GM21447 (cell line): Measurements from ENCODE around the gene TMEM250.

Experiments used
- ATAC-seq: cut with Tn5 transposase; IDR thresholded peaks from one replicate; pipeline ENCODE4 v1.9.1; 2021; ENCODE audit not compliant: unreplicated experiment

TMEM250 gene

DNA sequence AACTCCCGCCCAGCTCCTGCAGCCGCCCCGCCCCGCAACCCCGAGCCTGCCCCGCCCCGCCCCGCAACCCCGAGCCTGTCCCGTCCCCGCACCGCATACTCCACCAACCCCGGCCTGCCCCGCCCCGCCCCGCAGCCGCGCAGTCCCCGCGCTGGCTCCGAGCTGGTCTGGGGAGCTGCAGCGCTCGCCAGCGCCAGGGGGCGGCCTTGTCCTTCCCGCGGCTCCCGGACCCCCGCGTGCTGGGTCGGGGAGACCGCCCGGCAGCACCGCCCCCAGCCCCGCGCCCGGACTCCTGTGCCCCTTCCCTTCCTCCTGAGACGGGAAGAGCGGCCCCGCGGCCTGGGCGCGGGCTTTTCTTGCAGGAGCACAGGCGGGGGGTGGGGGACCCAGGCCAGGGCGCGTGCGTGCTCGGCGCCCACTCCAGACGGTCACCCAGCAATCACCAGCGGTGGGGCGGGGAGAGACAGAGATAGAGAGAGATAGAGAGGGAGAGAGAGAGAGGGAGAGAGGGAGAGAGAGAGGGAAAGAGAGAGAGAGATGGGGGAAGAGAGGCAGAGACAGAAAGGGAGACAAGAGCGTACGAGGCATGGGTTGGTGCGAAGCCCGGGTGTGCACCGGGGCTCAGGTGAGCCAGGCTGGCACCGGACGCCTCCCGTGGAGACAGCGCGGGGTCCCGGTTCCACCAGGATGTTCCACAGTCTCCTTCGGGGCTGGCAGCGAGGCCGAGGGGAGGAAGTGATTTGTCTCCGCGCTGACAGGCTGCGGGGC, 14.7 kb upstream of the TMEM250 start:
- no peak for ATAC-seq

- no peak for ATAC-seq
Observed at GRCh38 chr9:136132512-136133050, 13.9 kb upstream of the TMEM250 start.

DNA sequence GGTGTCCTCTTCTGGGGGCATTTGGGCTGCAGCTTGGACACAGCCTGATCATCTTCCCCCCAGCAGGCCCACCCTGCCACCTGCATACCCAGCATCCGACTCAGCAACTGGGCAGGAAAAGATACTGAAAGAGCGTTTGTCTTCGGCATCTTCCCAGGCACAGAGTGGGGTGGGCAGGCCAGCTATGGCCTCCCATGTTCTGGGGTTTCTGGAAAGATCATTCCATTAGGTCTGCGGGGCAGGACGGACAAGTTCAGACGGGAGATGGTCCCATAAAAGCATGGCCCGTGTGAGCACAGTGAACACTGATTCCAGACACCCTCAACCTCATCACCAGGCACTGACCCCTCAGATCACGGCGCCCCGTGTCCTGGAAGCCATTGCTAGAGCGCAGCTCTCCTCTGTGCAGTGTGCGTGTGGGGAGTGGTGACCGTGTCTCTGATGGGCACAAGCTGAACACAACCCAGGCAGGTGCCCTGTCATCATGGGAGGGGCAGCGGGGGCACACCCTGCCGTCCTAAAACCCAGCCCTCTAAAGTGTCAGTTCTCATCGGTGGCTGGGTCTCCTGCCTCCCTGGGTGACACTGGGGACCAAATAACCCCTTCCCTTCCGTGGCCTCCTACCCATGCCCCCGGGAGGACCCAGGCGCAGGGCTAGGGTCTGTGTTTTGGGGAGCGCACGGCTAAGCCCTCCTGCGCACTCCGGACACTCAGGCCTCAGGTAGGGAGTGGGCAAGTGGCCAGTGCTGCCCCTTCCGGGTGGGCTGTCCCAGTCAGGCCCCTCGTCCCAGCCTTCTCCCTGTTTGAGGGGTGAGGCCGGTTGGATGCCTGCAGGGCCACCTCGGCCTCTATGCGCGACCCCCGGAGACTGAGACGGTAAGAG, 13.2 kb upstream of the TMEM250 start:
- no peak for ATAC-seq

- no peak for ATAC-seq
Observed at GRCh38 chr9:136129176-136129575, 10.5 kb upstream of the TMEM250 start.

GRCh38 chr9:136128436-136128835, 9.8 kb upstream of the TMEM250 start:
- ATAC-seq, result no peak

- ATAC-seq, result no peak
Observed at GRCh38 chr9:136127313-136127712, 8.6 kb upstream of the TMEM250 start.

- ATAC-seq, result no peak
Observed at GRCh38 chr9:136124976-136125692, 6.5 kb upstream of the TMEM250 start.

- no peak for ATAC-seq
Observed at GRCh38 chr9:136122425-136123383, 4.0 kb upstream of the TMEM250 start.

- no peak for ATAC-seq
Observed at GRCh38 chr9:136121801-136122200, 3.1 kb upstream of the TMEM250 start.

GRCh38 chr9:136120438-136120844, 1.8 kb upstream of the TMEM250 start:
- ATAC-seq, result no peak

DNA sequence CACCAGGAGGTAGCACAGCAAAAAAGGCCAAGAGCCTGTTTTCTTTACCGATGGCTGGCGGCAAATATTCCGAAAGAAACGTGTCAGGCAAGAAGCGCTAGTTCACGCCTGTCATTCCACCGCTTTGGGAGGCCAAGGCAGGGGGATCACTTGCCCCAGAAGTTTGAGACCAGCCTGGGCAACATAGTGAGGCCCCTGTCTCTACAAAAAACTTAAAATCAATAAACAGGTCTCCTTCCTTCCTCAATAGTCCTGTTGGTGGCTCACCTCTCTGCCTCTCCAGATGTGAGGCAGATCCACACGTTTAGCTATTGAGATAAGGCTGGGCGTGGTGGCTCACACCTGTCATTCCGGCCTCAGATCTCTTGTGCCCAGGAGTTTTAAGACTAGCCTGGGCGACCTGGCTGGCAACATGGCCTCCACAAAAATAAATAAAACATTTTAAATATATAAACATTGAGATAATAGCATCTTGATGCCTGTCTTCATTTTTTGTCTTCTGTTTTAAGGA, 1.3 kb upstream of the TMEM250 start:
- no peak for ATAC-seq

GRCh38 chr9:136119061-136119882, 597 bp upstream of the TMEM250 start:
- ATAC-seq, result peak; percentile 8

GRCh38 chr9:136117916-136118319, 757 bp downstream of the TMEM250 start:
- peak; percentile 3 for ATAC-seq

DNA sequence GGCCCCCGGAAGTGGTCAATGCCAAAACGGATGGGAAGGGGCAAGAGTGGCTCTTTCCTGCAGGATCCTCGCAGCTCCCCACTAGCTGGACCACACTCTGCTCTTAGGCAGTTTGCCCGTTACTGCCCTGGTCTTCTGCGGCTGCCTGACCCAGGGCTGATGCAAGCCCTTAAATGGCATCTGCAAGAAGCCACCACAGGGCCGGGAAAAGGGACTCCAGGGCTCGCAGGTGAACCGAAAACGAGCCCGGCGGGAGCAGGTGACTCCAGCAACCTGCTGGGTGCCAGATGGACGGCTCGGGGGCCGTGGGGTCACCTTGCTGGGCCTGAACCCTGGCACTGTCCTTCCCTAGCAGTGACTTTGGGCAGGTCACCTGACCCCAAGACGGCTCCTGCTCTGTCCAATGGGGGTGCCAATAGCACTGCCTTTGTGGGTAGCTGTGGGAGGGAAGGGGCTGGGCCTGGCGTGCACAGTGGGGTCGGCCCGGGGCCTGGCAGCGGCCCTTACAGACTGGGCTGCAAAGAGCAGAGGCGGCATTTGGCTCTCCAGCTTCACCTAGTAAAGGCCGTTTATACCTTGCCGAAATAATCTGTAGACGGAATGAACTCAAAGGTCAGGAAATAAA, 1.3 kb downstream of the TMEM250 start:
- ATAC-seq, result no peak

GRCh38 chr9:136116360-136117098, 2.1 kb downstream of the TMEM250 start:
- no peak for ATAC-seq

DNA sequence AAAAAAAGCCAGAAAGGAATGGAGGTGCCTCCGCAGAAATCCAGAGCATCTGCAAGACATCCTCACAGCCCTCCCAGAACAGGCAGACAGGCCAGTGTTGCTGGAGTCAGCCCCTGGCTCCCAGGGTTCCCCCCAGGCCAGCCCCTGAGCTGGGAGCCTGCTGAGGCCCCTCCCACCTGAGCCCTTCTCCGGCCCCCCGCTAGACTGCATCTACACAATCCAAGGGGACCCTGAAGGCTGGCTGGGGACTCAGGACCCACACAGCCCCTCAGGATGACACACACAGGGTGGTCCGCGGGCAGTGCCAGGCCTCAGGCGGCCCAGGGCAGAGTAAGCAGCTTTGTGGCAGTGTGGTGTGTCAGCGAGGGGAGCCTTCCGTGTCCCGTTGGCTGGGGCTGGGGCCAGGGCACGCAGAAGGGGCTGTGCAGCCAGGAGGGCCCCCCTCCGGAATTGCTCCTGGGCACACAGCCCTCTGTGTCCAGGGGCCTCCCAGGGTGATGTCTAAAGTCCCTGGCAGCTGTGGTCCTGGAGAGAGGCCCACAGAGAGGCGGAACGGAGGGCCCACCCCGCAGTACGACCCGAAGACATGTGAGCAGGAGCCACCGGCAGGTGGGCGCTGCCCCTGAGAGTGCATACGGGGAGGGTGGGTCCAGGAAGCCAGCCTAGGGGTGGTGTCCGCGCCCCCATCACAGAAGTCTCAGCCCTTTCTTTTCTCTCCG, 2.9 kb downstream of the TMEM250 start:
- ATAC-seq, result no peak

DNA sequence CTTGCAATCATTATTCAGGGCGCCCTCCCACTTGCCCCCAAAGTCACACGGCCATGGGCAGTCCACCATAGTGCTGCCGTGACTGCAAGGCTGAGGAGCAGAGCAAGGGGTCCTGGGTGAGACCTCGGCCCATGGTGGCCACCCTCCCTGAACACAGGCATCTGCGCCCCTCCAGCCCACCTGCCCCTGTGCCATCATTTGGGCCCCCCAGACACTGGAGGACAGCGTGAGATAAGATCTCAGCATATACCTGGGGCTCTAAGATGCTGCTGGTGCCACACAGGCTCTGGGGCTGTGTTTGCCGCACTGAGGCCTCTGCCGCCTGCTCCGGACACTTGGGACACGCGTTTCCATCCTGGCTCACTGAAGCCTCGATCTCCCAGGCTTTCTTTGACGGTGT, 3.5 kb downstream of the TMEM250 start:
- ATAC-seq, result no peak
